Measurements from ENCODE around the gene MDN1.

- no peak for TF ChIP-seq CTCF (IDR thresholded peaks at IDR 0.05; ENCODE audit: low read length)
- TF ChIP-seq EZH2phosphoT487 (IDR thresholded peaks at IDR 0.05; ENCODE audit: low read length), result no peak
- TF ChIP-seq EZH2 (optimal IDR thresholded peaks at IDR 0.05; ENCODE audit: low read depth, low read length), result no peak
Measured at GRCh38 chr6:89830170-89830809, 10.7 kb upstream of the MDN1 start.
